ENCODE measurements around the gene PIGB. TPM values are rescaled to one million over a fixed set of nuclear protein-coding genes. Genes with fewer than 3 reads are reported as not detected.
A peak's percentile ranks its signal among the peaks of the same experiment; 100 is the strongest.

Gene PIGB
- total and polyA plus RNA-seq, 2 experiments from 2014 or later, result 3.8 to 6.3 TPM

- no peak for DNase-seq (ENCODE audit: low read depth in 1 of 2, low spot score in 1 of 2)
- Histone ChIP-seq H3K4me3 (no peak overlapping the region), H3K9me3 (ENCODE audit: low read depth) (no peaks in the 10 kb centered on the region), H3K36me3 (no peaks in the 10 kb centered on the region), H3K27ac (no peak overlapping the region), H3K27me3 (no peaks in the 10 kb centered on the region), H3K4me1 (ENCODE audit: low read depth) (peaks cover 9% of the 10 kb centered on the region)
- TF ChIP-seq, protein P1, sequence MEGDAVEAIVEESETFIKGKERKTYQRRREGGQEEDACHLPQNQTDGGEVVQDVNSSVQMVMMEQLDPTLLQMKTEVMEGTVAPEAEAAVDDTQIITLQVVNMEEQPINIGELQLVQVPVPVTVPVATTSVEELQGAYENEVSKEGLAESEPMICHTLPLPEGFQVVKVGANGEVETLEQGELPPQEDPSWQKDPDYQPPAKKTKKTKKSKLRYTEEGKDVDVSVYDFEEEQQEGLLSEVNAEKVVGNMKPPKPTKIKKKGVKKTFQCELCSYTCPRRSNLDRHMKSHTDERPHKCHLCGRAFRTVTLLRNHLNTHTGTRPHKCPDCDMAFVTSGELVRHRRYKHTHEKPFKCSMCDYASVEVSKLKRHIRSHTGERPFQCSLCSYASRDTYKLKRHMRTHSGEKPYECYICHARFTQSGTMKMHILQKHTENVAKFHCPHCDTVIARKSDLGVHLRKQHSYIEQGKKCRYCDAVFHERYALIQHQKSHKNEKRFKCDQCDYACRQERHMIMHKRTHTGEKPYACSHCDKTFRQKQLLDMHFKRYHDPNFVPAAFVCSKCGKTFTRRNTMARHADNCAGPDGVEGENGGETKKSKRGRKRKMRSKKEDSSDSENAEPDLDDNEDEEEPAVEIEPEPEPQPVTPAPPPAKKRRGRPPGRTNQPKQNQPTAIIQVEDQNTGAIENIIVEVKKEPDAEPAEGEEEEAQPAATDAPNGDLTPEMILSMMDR (IDR thresholded peaks at IDR 0.05; ENCODE audit: low read depth, low read length), result no peak
Observed at GRCh38 chr15:55343168-55343567, 24.1 kb downstream of the PIGB start.

GRCh38 chr15:55344206-55344605 is 25.2 kb downstream of the PIGB start:
- Histone ChIP-seq H3K4me3 (no peak overlapping the region), H3K36me3 (no peaks in the 10 kb centered on the region), H3K4me1 (ENCODE audit: low read depth) (peaks cover 9% of the 10 kb centered on the region), H3K9me3 (ENCODE audit: low read depth) (no peaks in the 10 kb centered on the region), H3K27ac (peak overlapping the region; percentile 80), H3K27me3 (no peaks in the 10 kb centered on the region)
- peak; percentile 7 to 61 for DNase-seq (ENCODE audit: low read depth in 1 of 2, low spot score in 1 of 2)
- TF ChIP-seq, protein P1 (IDR thresholded peaks at IDR 0.05; ENCODE audit: low read depth, low read length), result no peak

GRCh38 chr15:55348281-55348778 is 29.3 kb downstream of the PIGB start:
- Histone ChIP-seq H3K27ac (no peak overlapping the region), H3K4me3 (no peak overlapping the region), H3K36me3 (no peaks in the 10 kb centered on the region), H3K27me3 (no peaks in the 10 kb centered on the region), H3K9me3 (ENCODE audit: low read depth) (no peaks in the 10 kb centered on the region), H3K4me1 (ENCODE audit: low read depth) (peaks cover 9% of the 10 kb centered on the region)
- DNase-seq (ENCODE audit: low read depth in 1 of 2, low spot score in 1 of 2), result no peak
- TF ChIP-seq, protein P1 (IDR thresholded peaks at IDR 0.05; ENCODE audit: low read depth, low read length), result no peak

DNA sequence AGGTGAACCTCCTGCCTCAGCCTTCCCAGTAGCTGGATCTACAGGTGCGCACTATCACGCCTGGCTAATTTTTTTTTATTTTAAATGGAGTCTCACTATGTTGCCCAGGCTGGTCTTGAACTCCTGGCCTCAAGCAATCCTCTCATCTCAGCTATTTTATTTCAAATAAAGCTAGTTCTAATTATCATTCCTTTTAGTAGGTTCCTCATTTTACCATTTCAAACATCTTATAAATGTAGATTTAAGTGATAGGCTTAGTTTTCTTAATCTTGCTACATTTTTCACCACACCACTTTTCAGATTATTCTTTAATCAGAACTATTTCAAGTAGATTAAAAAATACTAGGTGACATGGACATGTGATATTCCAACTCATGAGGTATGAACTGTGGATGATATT is 30.3 kb downstream of the PIGB start:
- no peak overlapping the region for H3K27ac ChIP-seq
- TF ChIP-seq, protein P1 (IDR thresholded peaks at IDR 0.05; ENCODE audit: low read depth, low read length), result no peak
- no peaks in the 10 kb centered on the region for H3K36me3 ChIP-seq
- no peak overlapping the region for H3K4me3 ChIP-seq
- H3K9me3 ChIP-seq (ENCODE audit: low read depth), result no peaks in the 10 kb centered on the region
- DNase-seq (ENCODE audit: low read depth in 1 of 2, low spot score in 1 of 2), result no peak
- H3K4me1 ChIP-seq (ENCODE audit: low read depth), result peaks cover 4% of the 10 kb centered on the region
- no peaks in the 10 kb centered on the region for H3K27me3 ChIP-seq

GRCh38 chr15:55353025-55353424 is 34.0 kb downstream of the PIGB start:
- no peak overlapping the region for H3K27ac ChIP-seq
- no peak for DNase-seq (ENCODE audit: low read depth in 1 of 2, low spot score in 1 of 2)
- TF ChIP-seq, protein P1 (IDR thresholded peaks at IDR 0.05; ENCODE audit: low read depth, low read length), result no peak
- H3K36me3 ChIP-seq, result peaks cover 5% of the 10 kb centered on the region
- no peak overlapping the region for H3K4me3 ChIP-seq
- H3K9me3 ChIP-seq (ENCODE audit: low read depth), result no peaks in the 10 kb centered on the region
- H3K4me1 ChIP-seq (ENCODE audit: low read depth), result no peaks in the 10 kb centered on the region
- no peaks in the 10 kb centered on the region for H3K27me3 ChIP-seq
